Effector CD4-positive, alpha-beta T cell (primary cell): Measurements from ENCODE around the gene PLCB4.

ENCODE experiments used
- DNase-seq: peaks from one replicate; pipeline ENCODE4 v3.0.0-alpha.2; 2020

PLCB4 gene

DNA sequence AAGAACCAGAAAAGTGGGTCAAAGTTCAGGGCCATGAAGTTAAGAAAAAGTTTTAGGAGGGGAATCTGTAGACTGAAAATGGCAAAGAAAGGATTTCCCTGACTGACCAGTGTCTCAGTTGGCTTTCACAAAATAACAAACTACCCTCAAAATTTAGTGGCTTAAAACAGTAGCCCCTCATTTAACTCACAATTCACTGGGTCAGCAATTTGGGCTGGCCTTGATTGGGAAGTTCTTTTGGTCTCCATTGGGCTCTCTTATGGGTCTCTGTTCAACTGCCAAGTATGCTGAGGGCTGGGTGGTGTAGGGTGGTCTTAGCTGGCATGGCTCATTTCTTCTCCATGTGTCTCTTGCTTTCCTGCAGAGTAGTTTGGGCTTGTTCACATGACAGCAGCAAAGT, 161.5 kb downstream of the PLCB4 start:
- no peak for DNase-seq

DNA sequence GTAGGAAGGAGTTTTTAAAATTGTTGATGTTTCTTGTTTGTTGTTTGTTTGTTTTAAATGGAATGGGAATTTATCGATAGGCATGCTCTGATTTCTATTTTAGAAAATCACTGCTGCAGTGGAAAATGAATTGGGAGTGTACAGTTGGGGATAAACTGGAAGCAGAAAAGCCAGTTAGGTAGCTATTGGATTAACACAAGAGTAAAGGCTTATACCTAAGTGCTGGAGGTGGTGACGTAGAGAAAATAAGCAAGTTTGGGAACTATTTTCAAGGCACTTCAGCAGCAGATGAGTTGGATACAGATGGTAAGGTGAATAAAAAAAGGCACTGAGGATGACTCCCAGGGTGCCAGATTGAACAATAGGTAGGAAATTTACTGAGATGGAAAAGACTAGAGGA, 164.9 kb downstream of the PLCB4 start:
- no peak for DNase-seq

DNA sequence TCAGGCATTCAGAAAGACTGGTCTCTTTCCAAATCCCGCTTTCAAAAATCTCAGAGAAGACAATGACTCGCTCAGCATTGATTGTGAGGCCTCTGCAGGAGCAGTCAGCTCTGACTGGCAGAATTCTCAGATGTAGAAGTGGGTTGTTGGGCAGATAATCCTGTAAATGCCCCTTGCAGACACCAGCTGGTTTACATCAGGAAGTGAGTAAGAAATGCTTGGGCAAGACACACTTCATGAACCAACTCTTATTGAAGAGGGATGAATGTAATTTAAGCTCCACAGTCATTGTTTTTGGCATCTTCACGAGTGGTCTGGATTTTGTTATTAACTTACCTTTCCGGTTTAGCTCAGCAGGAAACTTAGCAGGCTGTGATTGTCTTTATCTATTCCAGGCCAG, 166.6 kb downstream of the PLCB4 start:
- DNase-seq = no peak

DNA sequence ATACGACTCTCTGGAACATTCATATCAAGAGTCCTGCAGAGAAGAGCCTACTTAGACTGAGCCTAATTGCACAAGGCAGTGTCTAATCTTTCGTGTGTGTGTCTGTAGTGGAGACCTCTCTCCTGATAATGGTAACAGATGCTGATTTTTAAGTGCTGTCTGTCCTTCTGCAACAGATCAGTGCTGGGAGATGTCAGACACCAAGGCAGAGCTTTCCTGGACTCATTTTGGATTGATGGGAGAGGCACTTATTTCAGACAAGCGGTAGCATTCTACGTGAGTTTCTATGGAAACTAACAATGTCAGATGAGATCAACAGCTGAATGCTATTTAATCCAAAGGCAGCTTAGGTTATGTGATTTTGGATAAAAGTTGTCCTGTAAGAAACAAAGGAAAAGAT, 167.6 kb downstream of the PLCB4 start:
- DNase-seq = no peak

DNA sequence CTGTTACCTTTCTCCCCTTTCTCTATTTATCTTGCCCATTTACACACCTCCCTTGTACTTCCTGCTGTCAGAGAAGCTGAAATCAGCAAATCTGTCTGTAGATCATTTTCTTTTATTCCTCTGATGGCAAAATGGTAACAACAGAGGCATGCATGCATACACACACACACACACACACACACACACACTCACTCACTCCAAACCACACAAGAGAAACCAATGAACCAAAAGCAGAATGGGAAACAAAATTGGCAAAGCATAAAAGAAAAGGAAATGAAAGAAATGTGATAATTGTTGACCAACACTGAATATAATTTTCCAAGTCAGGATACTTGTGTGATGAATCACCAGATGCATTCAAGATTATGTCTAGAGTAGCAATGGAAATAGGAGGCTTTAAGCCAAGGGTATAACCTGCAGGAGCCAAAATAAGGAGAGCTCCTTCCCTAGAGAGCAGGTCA, 172.4 kb downstream of the PLCB4 start:
- DNase-seq = no peak

DNA sequence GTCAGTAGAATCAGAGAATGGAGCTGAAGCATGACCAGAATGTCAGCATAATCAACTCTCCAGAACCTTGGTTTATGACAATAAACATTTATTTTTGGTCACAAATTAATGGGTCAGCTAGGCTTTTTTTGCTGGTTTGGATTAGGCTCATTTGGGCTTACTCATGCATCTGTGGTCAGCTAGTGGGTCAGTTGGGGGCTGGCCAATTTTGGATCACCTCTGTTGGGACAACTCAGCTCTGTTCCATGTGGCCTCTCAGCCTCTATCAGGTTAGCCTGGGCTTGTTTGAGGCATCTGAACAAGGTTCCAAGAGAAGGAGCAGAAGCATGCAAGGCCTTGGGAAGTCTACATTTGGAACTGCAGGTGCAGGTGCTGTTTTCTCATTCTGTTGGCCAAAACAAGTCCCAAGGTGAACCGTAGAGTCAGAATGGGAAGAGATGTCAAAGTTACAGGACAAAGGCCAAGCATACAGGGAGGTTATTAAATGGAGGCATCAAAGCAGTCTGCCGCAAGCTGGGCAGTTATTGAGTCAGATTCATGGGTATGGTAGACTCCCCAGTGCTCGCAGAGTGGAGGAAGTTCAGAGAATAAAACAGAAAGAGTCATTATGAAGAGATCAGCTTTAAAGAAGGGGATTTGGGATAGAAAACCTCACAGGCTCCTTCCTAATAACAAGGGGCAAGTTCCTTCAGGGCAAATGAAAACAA, 173.0 kb downstream of the PLCB4 start:
- no peak for DNase-seq

DNA sequence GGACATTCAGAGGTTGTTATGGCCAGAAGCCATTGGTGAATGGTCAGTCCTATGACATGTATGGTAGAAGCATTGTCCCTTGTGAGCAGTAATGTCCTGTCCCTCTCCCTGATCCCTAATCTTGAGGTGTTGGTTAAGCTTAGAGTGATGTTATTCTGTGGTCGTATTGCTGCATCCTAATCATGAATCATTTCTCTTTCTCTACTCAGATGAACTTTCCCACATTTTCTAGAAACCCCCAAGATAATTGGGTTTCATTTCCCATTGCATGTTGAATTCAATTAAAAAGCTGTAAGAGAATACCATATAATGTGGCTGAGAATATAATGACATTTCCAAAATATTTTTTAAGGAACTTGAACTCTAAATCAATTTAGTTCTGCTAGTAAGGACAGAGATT, 175.1 kb downstream of the PLCB4 start:
- DNase-seq = no peak

DNA sequence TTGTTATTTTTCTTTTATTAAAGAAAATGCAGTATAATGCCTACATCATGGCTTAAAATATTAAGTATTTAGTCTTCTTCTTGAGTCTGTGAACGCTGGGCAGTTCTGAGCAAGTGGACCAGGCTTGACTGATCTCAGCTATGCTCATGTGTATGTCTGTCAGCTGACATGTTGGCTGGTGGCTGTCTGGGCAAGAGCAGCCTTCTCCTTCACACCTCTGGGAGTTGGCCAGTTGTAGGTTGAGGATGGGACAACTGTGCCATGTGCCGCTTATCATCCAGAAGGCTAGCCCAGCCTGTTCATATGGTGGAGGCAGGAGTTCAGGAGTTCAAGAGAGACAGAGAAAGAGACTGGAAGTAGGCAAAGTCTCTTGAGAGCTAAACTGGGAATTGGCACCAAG, 175.9 kb downstream of the PLCB4 start:
- DNase-seq = no peak

DNA sequence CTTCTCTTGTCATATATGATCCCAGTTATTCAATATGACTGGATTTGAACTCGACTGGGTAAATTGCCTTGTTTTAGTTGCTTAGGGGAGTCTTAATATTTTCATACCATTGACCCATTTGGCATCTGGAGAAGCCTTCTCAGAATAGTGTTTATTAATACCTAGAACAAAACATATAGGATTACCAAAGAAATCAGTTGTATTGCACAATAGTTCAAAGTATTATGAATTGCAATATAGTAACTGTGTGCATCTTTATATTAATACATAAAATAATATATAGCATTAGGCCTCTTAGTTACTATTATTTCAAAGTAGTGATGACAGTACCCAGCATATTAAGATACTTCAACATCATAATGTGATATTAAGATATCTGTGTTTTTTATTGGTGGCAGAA, 177.8 kb downstream of the PLCB4 start:
- no peak for DNase-seq

DNA sequence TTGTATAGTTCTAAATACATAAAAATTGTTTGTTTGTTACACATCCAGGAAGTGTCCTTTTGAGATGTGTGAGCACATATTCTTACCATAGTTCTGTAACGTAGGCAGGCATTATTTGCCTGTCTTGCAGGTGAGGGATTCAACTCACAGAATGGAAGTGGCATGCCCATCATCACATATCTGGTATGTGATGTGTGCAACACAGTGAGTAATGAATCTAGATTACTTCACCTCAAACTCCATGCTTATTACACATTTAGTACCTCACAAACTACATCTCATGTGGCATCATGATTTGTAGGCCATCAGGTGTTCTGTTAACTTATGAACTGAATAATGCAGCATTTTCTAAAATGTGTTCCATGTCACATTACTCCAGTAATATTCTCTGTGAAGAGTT, 181.6 kb downstream of the PLCB4 start:
- no peak for DNase-seq

DNA sequence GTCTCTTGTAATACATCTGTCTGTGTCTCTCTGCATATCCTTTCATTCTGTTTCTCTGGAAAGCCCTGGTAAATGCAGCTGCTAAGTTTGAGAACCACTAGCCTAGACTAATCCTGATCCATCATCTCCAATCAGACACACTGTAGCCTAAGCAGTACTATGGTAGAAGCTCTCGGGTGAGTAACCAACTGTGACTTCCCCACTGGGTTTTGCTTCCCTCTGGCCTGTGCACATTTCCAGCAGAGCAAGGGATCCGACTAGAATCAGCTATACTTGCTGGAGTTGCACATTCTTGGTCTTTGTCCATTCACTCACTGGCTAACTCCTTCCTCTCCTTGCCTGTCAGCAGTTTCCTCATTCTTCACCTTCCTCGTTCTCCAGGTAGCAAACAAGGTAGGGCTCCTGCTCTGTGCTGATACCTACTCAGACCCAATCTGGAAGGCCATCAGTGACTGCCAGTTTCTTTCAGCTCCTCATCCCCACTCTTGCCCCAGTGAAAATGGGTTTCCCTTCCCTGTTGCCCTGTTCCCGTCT, 184.2 kb downstream of the PLCB4 start:
- no peak for DNase-seq

DNA sequence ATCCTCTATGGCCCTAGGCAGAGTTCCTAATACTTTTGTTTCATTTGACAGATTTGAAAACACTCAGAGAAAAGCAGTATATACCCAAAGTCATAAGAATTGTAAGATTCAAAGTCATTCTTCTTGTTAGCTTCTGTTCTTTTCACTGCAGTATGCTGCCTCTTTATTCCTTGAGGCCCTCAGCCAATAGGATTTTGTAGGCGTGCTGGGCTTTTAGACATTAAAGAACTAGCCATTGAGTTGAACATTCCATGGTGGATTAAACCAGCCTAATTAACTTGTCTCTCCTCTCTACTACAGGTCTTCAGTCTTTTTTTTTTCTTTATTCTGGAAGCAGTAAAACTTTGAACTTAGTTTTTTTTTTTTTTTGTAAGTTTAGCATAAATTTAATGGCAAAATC, 186.3 kb downstream of the PLCB4 start:
- no peak for DNase-seq

DNA sequence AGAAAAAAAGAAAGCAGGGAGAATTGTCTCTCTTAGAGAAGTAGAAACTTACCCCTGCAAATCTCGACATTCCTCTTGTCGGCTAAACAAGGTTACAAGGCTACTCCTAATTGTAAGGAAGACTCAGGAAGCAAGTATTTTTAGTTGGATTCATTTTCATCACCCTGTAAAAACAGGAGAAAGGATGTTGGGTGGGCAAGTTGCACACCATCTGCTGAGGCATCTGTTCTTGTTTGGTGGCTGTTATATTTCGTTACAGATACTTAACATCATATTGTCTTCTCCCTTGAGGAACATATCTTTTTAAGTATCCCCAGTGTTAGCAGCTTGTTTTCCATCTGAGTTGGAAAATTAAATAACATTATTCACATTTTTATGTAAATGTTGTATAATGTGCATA, 187.5 kb downstream of the PLCB4 start:
- DNase-seq = no peak

DNA sequence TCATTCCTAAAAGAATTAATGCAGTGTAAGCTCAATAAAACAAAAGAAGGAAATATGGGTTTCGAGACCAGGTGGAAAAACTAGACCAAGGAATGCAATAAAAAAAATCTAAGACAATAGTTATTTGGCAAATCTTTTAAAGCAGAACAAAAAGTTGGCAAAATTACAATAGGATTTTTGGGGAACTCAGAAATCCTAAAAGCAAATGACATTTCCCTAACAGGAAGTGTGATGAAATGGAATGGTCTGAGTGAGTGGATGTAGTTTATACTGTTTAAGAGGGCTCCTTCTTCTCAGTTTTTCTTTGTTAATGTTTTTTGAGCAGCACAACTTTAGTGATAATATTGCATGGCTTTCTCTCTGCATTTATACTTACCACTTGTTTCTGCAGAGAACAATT, 190.0 kb downstream of the PLCB4 start:
- DNase-seq = no peak

DNA sequence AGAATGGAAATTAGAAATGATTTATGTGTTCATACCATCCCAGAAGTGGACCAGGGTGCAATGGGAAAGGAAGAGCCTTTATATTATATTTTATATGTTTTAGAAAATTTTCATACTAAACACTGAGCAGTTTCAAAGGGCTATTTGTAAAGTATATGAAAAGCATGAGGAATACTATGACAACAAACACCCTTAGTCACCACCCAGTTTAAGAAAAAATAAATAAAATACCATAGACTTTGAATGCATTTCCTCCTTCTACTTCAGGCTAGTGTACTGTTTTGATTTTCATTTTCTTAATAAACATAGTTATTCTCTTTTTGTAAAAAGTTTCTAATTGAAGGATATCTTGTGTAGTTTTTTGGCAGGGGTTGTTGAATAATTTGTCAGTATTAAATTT, 191.1 kb downstream of the PLCB4 start:
- DNase-seq = no peak

DNA sequence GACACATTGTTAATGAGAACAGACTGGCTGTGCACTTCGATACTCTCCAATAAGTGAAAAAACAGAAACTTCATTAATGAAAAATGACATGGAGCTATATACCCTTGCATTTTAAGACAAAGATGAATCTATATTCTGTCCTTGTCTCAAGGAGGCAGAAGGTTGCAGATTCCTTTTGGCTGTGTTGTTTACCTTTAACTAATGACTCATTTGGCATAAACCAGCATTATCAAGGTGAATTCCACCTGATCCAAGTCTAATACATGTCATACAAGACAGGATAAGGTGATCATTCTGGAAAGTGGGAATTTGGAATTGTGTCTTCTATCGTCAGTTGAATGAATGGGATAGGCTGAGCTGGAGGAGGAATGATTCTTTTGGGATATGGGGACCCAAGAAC, 192.9 kb downstream of the PLCB4 start:
- DNase-seq = no peak

DNA sequence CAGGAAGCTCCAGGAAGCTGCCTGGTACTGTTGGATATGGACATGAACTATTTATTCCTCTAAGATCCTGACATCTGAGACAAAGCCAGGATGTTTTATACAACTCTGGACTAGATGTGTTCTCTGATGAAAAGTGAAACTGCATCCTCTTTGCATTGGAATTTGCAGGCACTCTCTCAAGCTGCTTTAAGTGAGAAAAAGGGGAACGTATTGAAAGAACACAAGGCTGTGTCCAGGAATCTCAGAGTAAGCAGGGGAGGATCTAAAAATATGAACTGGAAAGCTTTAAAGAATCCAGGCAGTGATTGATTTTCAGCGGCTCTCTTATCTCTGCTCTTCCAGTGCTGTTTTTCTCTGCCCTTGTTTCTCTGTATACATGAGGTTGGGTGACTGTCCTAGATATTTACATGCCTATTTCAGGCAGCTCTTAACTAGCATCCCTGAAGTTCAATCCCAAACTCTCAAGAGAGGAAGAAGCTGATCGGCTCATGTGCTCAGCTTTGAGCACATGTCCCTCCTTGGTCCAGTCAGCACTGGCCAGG, 193.8 kb downstream of the PLCB4 start:
- no peak for DNase-seq

DNA sequence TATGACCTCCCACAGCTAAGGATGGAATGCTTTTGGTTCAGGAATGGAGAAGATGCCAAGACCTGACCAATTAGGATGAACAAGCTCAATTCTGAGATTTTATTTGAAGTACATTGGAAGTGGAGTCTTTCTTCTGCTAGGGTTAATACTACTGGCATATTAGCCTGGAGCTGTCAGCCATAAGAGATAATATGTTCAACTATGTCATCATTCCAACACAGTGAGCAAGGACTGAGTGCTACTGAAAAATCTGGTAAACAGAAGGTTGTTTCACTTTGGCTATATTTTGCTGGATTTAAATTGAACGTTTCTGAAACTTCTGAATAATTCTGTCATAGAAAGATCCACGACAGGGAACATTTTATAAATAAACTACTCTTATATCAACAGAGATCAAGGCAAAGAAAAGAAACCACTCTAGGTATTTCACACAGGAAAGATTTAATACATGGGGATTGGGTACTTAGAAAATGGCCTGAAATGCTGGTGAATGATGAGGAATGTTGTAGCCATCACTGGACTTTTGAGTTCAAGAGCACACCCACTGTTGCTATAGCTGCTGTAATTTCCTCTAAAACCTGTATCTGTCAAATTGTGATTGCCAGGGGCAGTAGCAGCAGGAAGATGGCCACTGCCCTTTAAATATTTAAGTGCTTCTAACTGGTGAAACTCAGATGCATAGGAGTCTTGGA, 200.5 kb downstream of the PLCB4 start:
- DNase-seq = no peak

DNA sequence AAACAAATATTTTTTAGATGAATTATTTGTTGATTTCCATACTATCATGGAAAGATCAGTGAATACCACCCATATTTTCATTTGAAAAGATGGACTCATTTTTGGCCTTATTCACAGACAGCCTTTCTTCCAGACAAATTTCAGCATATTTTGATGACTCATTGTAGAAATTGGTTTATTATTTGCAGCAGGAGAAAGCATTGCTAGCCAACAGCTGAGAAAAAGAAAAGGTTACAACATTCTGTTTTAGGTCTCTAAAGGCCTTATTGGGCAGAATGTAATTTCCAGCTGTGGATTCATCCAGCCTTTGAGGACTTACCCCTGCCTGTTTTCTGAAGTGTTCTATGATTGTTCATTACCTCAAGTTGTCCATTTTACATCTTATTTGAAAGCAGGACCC, 201.9 kb downstream of the PLCB4 start:
- no peak for DNase-seq

DNA sequence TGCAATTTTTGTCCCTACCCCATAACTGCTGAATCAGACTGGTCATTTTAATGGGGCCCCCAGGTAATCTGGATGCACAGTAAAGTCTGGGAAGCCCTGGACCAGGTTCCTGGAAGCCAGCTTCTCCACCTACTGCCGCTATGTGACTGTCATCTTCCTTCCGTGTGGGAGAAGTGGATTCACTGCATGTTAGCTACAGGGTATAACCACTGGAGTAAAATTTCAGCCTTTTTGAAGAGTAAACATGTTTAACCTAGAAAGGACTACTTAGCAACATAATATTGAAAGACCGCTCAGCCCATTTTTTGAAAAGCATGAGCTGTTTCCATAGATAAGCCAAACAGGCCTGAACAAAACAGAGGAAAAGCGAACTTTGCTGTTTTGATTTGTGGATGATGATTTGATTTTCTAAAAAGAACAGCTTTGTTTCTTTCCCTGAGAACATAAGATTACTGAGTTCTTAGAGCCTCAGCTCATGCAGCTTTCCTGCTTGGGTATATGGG, 208.1 kb downstream of the PLCB4 start:
- DNase-seq = no peak

DNA sequence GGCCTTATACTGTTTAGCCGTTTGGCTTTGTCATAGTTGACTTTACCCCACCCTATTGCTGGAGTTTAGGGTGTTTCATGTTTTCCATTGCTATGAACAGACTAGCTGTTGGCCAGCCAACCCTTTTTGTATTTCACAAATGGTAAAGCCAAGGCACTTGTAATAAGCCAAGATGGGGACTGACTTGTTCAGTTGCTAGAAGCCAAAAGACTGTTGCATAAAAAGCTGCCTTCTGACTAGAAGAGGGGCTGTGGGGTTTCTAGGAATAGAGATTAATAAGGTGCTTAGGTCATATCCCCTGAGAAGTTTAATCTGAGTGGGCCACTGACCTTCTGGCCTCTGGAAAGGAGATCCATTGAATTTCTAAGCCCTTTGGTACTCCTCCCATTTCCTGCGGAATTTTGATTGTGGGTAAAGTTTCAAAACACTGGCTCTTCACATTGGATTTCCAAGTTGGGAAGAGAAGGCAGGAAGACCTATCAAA, 211.1 kb downstream of the PLCB4 start:
- DNase-seq = no peak

DNA sequence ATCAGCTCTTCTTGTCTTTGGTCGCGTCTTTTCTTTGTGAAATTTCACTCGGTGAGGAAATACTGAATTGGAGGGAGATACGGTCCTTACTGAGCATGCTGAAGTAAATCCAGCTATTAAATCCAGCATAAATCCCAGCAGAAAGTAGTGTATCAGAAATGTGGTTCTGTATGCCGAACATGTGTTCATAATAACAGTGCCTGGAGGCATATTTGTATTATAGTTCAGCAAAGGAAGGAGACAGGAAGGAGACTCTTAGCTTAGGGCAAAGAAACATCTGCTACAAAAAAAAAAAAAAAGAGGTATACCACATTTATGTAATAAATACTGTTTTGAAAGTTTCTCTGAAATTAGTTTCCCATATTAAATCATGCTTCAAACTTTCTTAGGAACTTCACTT, 211.8 kb downstream of the PLCB4 start:
- DNase-seq = no peak

DNA sequence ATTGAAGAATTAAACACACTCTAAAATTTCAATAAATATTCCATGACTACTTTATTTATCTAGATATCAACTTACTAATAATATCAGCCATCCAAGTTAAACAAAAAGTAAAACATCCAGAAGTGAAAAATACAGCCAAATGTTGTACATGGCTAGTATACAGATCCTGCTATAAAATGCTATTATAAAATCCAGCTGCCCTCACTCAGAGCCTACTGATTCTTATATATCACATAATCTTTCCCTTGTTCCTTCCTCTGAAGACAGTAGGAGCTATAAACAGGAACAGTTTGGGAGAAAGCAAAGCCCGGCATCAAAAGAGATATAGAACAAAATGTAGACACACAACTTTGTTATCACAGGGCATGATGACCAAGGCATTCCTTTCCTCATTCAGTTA, 212.9 kb downstream of the PLCB4 start:
- DNase-seq = no peak

DNA sequence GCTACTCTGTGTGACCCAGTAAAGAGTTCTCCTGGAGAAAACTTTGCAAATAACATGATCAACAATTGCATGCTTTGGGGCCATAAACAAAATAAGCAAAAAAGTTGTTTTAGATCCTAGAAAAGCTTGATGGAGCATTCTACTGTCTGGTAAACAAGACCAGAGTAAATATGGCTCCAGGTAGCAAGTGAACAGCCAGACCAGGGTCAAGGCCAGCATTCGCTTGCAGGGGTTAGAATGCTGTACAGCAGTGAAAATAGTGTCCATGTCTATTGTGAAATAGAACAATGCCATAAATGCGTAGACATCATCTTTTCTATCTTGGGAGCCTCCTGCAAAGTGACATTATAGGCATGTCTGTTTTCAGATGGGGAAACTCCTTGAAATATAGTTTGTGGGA, 216.7 kb downstream of the PLCB4 start:
- no peak for DNase-seq
